IMR-90 (cell line): ENCODE measurements around the gene ARHGAP31. TPM values are rescaled to one million over a fixed set of nuclear protein-coding genes. Genes with fewer than 3 reads are reported as not detected.

Source experiments
- ATAC-seq: fragments of 200-7000 bp; cut with Tn5 transposase; 2 replicates; pipeline ENCODE4 v1.9.1; 2020; ENCODE audit warnings: low read depth, mild to moderate bottlenecking, moderate library complexity
- BruUV-seq: library from RNA; stranded (reverse); fragments of 400-500 nt; replicated peaks from 2 replicates; lab custom pipeline; 2021; lab: Mats Ljungman, UMichigan
- CTCF ChIA-PET: fragments of 300-600 bp; formaldehyde crosslinking; extraction: SDS; loops from one replicate; lab custom pipeline; 2021; ENCODE audit warnings: antibody characterized with exemption; lab: Yijun Ruan, JAX
- POLR2A ChIA-PET: fragments of 300-600 bp; sonication (Branson Sonifier 250); formaldehyde crosslinking; loops from one replicate; lab custom pipeline; 2022; ENCODE audit warnings: antibody characterized with exemption; ENCODE audit not compliant: unreplicated experiment; lab: Charles Lee
- DNase-seq: peaks from one replicate; pipeline ENCODE4 v3.0.0; 2013
- H2AFZ ChIP-seq: replicated peaks from 2 replicates; pipeline ENCODE3; 2013; ENCODE audit warnings: low read length, mild to moderate bottlenecking; ENCODE audit not compliant: poor library complexity
- H2AK5ac ChIP-seq: 2 replicates; pipeline ENCODE4 v1.6.1; 2013; ENCODE audit warnings: low read depth, low read length, inconsistent platforms
- H2AK9ac ChIP-seq: replicated peaks from 2 replicates; pipeline ENCODE3; 2013; ENCODE audit warnings: mild to moderate bottlenecking, low read depth, low read length, moderate library complexity; ENCODE audit not compliant: poor library complexity
- H2BK120ac ChIP-seq: 2 replicates; pipeline ENCODE4 v1.6.1; 2013; ENCODE audit warnings: low read depth, low read length, inconsistent platforms
- H2BK15ac ChIP-seq: 3 replicates; pipeline ENCODE4 v1.6.1; 2013; ENCODE audit warnings: low read depth, low read length, inconsistent platforms
- H2BK20ac ChIP-seq: 2 replicates; pipeline ENCODE4 v1.6.1; 2013; ENCODE audit warnings: low read depth, mild to moderate bottlenecking, inconsistent platforms, low read length, moderate library complexity
- H2BK5ac ChIP-seq: 2 replicates; pipeline ENCODE4 v1.6.1; 2013; ENCODE audit warnings: mild to moderate bottlenecking, low read depth, low read length, inconsistent platforms; ENCODE audit not compliant: poor library complexity, severe bottlenecking
- H3K14ac ChIP-seq: replicated peaks from 2 replicates; pipeline ENCODE4 v1.6.1; 2013; ENCODE audit warnings: low read depth, low read length, inconsistent platforms
- H3K18ac ChIP-seq: 2 replicates; pipeline ENCODE4 v1.6.1; 2013; ENCODE audit warnings: low read depth, low read length, control low read depth
- H3K23ac ChIP-seq: 2 replicates; pipeline ENCODE4 v1.6.1; 2013; ENCODE audit warnings: low read depth, low read length, inconsistent platforms
- H3K27ac ChIP-seq: 2 replicates; pipeline ENCODE4 v1.5.1; 2013; ENCODE audit warnings: mild to moderate bottlenecking, control low read depth, low read length; ENCODE audit not compliant: insufficient read depth
- H3K27me3 ChIP-seq: 2 replicates; pipeline ENCODE4 v1.6.1; 2013; ENCODE audit warnings: low read length; ENCODE audit not compliant: control insufficient read depth, insufficient read depth
- H3K36me3 ChIP-seq: 2 replicates; pipeline ENCODE4 v1.6.1; 2013; ENCODE audit warnings: low read length, mixed read lengths; ENCODE audit not compliant: control insufficient read depth, insufficient read depth
- H3K4ac ChIP-seq: 2 replicates; pipeline ENCODE4 v1.6.1; 2013; ENCODE audit warnings: low read depth, low read length, inconsistent platforms
- H3K4me1 ChIP-seq: 2 replicates; pipeline ENCODE4 v1.6.1; 2013; ENCODE audit warnings: low read length, mixed read lengths; ENCODE audit not compliant: control insufficient read depth, insufficient read depth
- H3K4me2 ChIP-seq: 2 replicates; pipeline ENCODE4 v1.6.1; 2013; ENCODE audit warnings: low read depth, mild to moderate bottlenecking, control low read depth, low read length, moderate library complexity
- H3K4me3 ChIP-seq: 2 replicates; pipeline ENCODE4 v1.5.1; 2013; ENCODE audit warnings: low read depth, mild to moderate bottlenecking, control low read depth, low read length, moderate library complexity; ENCODE audit not compliant: insufficient read depth
- H3K56ac ChIP-seq: 2 replicates; pipeline ENCODE4 v1.6.1; 2013; ENCODE audit warnings: low read length, inconsistent platforms; ENCODE audit not compliant: insufficient read depth; ENCODE audit errors: extremely low read depth
- H3K79me1 ChIP-seq, 2 experiments: 2 replicates each; pipeline ENCODE4 v1.6.1; 2013; ENCODE audit warnings: low read length in 2 of 2, inconsistent platforms in 1 of 2, low read depth in 1 of 2
- H3K9ac ChIP-seq: 2 replicates; pipeline ENCODE4 v1.6.1; 2013; ENCODE audit warnings: low read depth, low read length, control low read depth
- H3K9me1 ChIP-seq: 2 replicates; pipeline ENCODE4 v1.6.1; 2013; ENCODE audit warnings: low read length, inconsistent platforms; ENCODE audit not compliant: insufficient read depth
- H3K9me3 ChIP-seq: 2 replicates; pipeline ENCODE4 v1.6.1; 2013; ENCODE audit warnings: low read length; ENCODE audit not compliant: control insufficient read depth, insufficient read depth
- H4K20me1 ChIP-seq: 2 replicates; pipeline ENCODE4 v1.6.1; 2013; ENCODE audit warnings: low read length, inconsistent platforms; ENCODE audit not compliant: insufficient read depth
- H4K5ac ChIP-seq: 2 replicates; pipeline ENCODE4 v1.6.1; 2013; ENCODE audit warnings: mild to moderate bottlenecking, low read depth, low read length, control low read depth
- H4K8ac ChIP-seq, 2 experiments: 2 replicates each; pipeline ENCODE4 v1.6.1; 2013; ENCODE audit warnings: low read depth in 2 of 2, low read length in 2 of 2, control low read depth in 1 of 2, inconsistent platforms in 1 of 2
- H4K91ac ChIP-seq: 2 replicates; pipeline ENCODE4 v1.6.1; 2013; ENCODE audit warnings: low read depth, low read length, inconsistent platforms; ENCODE audit not compliant: insufficient read depth
- BHLHE40 ChIP-seq: fragments of 150-350 bp; IDR thresholded peaks from 2 replicates; pipeline ENCODE4 v1.6.1; 2016; ENCODE audit warnings: mild to moderate bottlenecking, low read depth, low read length
- CEBPB ChIP-seq: IDR thresholded peaks from 2 replicates; pipeline ENCODE4 v1.6.1; 2012; ENCODE audit warnings: low read depth, low read length, improper control_type of control experiment
- CHD1 ChIP-seq: IDR thresholded peaks from 2 replicates; pipeline ENCODE4 v1.6.1; 2012; ENCODE audit warnings: low read depth, low read length, improper control_type of control experiment
- FOS ChIP-seq: fragments of 150-350 bp; IDR thresholded peaks from 2 replicates; pipeline ENCODE4 v1.6.1; 2016; ENCODE audit warnings: low read depth, low read length
- MAFK ChIP-seq: IDR thresholded peaks from 2 replicates; pipeline ENCODE4 v1.6.1; 2012; ENCODE audit warnings: low read depth, low read length, improper control_type of control experiment
- MAZ ChIP-seq: IDR thresholded peaks from 2 replicates; pipeline ENCODE4 v1.6.1; 2012; ENCODE audit warnings: low read depth, mild to moderate bottlenecking, low read length, improper control_type of control experiment, moderate library complexity, borderline replicate concordance
- MXI1 ChIP-seq: IDR thresholded peaks from 2 replicates; pipeline ENCODE4 v1.6.1; 2012; ENCODE audit warnings: low read depth, mild to moderate bottlenecking, low read length, moderate library complexity, borderline replicate concordance
- NFE2L2 ChIP-seq: fragments of 150-350 bp; IDR thresholded peaks from 2 replicates; pipeline ENCODE4 v1.6.1; 2016; ENCODE audit warnings: low read depth, mild to moderate bottlenecking, low read length
- POLR2A ChIP-seq: IDR thresholded peaks from 2 replicates; pipeline ENCODE4 v1.6.1; 2012; ENCODE audit warnings: mild to moderate bottlenecking, low read depth, low read length
- RAD21 ChIP-seq: IDR thresholded peaks from 2 replicates; pipeline ENCODE4 v1.6.1; 2012; ENCODE audit warnings: low read length, improper control_type of control experiment
- RCOR1 ChIP-seq: IDR thresholded peaks from 2 replicates; pipeline ENCODE4 v1.6.1; 2012; ENCODE audit warnings: mild to moderate bottlenecking, low read length, improper control_type of control experiment; ENCODE audit not compliant: insufficient replicate concordance
- RFX5 ChIP-seq: IDR thresholded peaks from 2 replicates; pipeline ENCODE4 v1.8.0; 2012; ENCODE audit warnings: low read depth, mild to moderate bottlenecking, low read length, moderate library complexity
- SMC3 ChIP-seq: fragments of 150-350 bp; IDR thresholded peaks from 2 replicates; pipeline ENCODE4 v1.6.1; 2016; ENCODE audit warnings: low read depth, mild to moderate bottlenecking, antibody characterized with exemption, low read length, moderate library complexity
- WGBS, 2 experiments: methylation state at CpG; one replicate each; pipeline versions ENCODE4 v1.1.5 to v1.1.7; 2013; ENCODE audit warnings: missing lambda C conversion rate in 2 of 2; ENCODE audit not compliant: insufficient read length in 1 of 2; ENCODE audit errors: extremely low coverage in 2 of 2; 5-methylcytosine and 5-hydroxymethylcytosine counted together
- dilution Hi-C: fragments of 300-500 bp; cut with HindIII; formaldehyde crosslinking; loops from one replicate; pipeline ENCODE4 v1.14.3; 2018; ENCODE audit warnings: low sequenced_read_pairs; ENCODE audit not compliant: unreplicated experiment
- in situ Hi-C: fragments of 300-500 bp; cut with MboI; formaldehyde crosslinking; loops from 3 replicates; pipeline ENCODE4 v1.14.3; 2019; ENCODE audit warnings: low sequenced_read_pairs, inconsistent platforms, mixed read lengths
- intact Hi-C: fragments of 100-400 bp; cut with micrococcal nuclease; formaldehyde crosslinking; loops from 2 replicates; pipeline ENCODE4 v1.10.0; 2022
- polyA plus RNA-seq, 3 experiments: library from polyadenylated mRNA; depleted of rRNA; stranded (reverse); fragments of >200 nt; gene quantifications; 2 replicates each; pipeline ENCODE4 v1.2.3, GENCODE V29; 2012; ENCODE audit warnings: low replicate concordance in 1 of 3
- total RNA-seq: library from RNA; depleted of rRNA; stranded (reverse); fragments of >200 nt; gene quantifications from 2 replicates; pipeline ENCODE4 v1.2.3, GENCODE V29; 2012
- TF ChIP-seq, protein P1 (sequence below): fragments of 150-350 bp; IDR thresholded peaks from 2 replicates; pipeline ENCODE4 v1.6.1; 2017; ENCODE audit warnings: mild to moderate bottlenecking, antibody characterized with exemption, low read length, low read depth
- TF ChIP-seq, protein P2 (sequence below): conservative IDR thresholded peaks from 2 replicates; pipeline ENCODE4 v1.5.1; 2012; ENCODE audit warnings: mild to moderate bottlenecking, low read depth, low read length, improper control_type of control experiment

Gene ARHGAP31
- total and polyA plus RNA-seq, 2 of the 4 experiments (the other 2 are of a cell fraction), result 6.6 to 7.7 TPM

DNA sequence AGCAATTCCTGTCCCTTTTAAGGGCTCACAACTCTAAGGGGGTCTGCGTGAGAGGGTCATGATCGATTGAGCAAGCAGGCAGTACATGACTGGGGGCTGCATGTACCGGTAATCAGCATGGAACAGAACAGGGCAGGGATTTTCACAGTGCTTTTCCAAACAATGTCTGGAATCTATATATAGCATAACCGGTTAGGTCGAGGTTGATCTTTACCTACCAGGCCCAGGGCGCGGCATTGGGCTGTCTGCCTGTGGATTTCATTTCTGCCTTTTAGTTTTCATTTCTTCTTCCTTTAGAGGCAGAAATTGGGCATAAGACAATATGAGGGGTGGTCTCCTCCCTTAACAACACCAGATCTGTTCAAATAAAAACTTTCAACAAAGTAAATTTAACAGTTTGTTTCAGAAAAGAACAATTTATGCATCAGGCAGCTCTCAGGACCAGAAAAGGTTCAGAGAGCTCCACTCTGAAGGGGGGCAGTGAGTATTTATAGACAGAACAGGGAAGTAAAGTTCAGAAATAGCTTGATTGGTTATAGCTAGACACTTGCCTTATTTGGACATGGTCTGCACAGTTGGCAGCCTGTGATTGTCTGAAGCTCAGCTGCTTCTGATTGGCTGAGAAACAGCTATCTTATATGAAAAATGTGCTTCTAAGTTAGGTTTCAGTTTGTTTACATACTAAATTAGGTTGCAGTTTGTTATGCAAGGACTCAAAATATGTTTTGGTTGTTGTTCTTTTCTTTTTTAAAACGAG is 36.4 kb upstream of the ARHGAP31 start (continued):
- TF ChIP-seq RFX5, result no peak

DNA sequence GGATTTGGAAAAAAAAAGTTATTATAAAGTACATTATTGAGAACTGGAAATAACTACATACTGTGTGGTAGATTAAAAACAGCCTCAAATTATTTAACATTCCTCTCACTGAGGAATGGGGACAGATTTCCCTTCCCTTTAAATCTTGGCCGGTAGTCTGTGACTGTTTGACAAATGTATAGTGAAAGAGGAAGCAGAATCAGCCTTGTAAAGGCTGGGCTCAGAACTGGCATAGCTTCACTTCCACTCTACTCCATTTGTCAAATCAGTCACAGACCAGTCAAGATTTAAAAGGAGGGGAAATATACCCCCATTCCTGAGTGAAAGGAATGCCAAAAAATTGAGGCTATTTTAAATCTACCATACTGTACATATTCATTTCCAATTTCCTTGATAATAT is 35.3 kb upstream of the ARHGAP31 start:
- in situ Hi-C loops, result loop anchor here (10.0 kb wide), 1 partner anchor 374 kb away; no protein-coding TSS in a partner anchor
- Histone ChIP-seq H4K20me1 (no peaks in the 10 kb centered on the region), H3K4ac (no peak overlapping the region), H2BK20ac (no peak overlapping the region), H3K79me1 (no peaks in the 10 kb centered on the region), H2BK120ac (no peak overlapping the region), H3K36me3 (no peaks in the 10 kb centered on the region), H4K91ac (no peak overlapping the region), H4K5ac (no peak overlapping the region), H2AK9ac (no peak overlapping the region), H3K4me3 (no peak overlapping the region), H4K8ac (no peak overlapping the region), H2AFZ (no peak overlapping the region), H3K4me1 (no peaks in the 10 kb centered on the region), H3K4me2 (no peak overlapping the region), H2AK5ac (no peak overlapping the region), H3K9ac (no peak overlapping the region), H3K18ac (no peak overlapping the region), H3K56ac (no peak overlapping the region), H3K14ac (no peak overlapping the region), H3K23ac (no peak overlapping the region), H3K9me3 (no peaks in the 10 kb centered on the region), H3K27me3 (peaks cover 1% of the 10 kb centered on the region; the same call in 1 of the 2 replicates), H3K9me1 (no peaks in the 10 kb centered on the region), H2BK5ac (no peak overlapping the region), H3K27ac (no peak overlapping the region), H2BK15ac (no peak overlapping the region)
- dilution Hi-C loops, result no loop called here
- intact Hi-C loops, result no loop called here
- ATAC-seq (no peak; the same call in 1 of the 2 replicates), DNase-seq (no peak)
- WGBS, 2 experiments, result no CpG with 5 or more reads among the region's 1 CpG
- POLR2A ChIA-PET, result no interaction called here
- BruUV-seq, result no TSS peak
- CTCF ChIA-PET, result no interaction called here
- TF ChIP-seq MAFK (no peak), SMC3 (no peak), RCOR1 (no peak), POLR2A (no peak), NFE2L2 (no peak), CEBPB (no peak), FOS (no peak), RAD21 (no peak), CHD1 (no peak), RFX5 (no peak), BHLHE40 (no peak), MAZ (no peak), MXI1 (no peak)
- TF ChIP-seq, protein P1, sequence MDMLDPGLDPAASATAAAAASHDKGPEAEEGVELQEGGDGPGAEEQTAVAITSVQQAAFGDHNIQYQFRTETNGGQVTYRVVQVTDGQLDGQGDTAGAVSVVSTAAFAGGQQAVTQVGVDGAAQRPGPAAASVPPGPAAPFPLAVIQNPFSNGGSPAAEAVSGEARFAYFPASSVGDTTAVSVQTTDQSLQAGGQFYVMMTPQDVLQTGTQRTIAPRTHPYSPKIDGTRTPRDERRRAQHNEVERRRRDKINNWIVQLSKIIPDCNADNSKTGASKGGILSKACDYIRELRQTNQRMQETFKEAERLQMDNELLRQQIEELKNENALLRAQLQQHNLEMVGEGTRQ, result no peak
- TF ChIP-seq, protein P2, sequence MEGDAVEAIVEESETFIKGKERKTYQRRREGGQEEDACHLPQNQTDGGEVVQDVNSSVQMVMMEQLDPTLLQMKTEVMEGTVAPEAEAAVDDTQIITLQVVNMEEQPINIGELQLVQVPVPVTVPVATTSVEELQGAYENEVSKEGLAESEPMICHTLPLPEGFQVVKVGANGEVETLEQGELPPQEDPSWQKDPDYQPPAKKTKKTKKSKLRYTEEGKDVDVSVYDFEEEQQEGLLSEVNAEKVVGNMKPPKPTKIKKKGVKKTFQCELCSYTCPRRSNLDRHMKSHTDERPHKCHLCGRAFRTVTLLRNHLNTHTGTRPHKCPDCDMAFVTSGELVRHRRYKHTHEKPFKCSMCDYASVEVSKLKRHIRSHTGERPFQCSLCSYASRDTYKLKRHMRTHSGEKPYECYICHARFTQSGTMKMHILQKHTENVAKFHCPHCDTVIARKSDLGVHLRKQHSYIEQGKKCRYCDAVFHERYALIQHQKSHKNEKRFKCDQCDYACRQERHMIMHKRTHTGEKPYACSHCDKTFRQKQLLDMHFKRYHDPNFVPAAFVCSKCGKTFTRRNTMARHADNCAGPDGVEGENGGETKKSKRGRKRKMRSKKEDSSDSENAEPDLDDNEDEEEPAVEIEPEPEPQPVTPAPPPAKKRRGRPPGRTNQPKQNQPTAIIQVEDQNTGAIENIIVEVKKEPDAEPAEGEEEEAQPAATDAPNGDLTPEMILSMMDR, result no peak
